ENCODE results near the gene PDPR.
"Not testable (repeated sequence)": the region's sequence is repeated elsewhere in the genome, so short reads cannot be mapped to it uniquely, and the experiment has no call there.

The PDPR gene

DNA sequence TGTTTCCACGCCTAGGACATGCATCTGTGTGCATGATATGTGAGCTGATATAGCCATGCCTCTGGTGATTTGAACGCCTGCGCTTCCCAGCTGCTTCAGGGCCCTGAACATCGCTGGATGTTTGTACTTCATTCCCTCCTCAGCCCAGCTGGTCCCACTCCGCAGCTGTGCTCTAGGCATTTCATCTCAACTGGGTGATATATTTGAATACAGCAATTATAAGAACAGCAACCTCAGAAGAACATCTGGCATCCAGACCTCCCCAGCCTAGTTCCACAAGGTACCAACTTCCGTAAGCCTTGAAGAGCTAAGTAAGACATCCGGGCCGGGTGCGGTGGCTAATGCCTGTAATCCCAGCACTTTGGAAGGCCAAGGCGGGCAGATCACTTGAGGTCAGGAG, 52.6 kb downstream of the PDPR start:
- not testable (repeated sequence) for DNase-seq

DNA sequence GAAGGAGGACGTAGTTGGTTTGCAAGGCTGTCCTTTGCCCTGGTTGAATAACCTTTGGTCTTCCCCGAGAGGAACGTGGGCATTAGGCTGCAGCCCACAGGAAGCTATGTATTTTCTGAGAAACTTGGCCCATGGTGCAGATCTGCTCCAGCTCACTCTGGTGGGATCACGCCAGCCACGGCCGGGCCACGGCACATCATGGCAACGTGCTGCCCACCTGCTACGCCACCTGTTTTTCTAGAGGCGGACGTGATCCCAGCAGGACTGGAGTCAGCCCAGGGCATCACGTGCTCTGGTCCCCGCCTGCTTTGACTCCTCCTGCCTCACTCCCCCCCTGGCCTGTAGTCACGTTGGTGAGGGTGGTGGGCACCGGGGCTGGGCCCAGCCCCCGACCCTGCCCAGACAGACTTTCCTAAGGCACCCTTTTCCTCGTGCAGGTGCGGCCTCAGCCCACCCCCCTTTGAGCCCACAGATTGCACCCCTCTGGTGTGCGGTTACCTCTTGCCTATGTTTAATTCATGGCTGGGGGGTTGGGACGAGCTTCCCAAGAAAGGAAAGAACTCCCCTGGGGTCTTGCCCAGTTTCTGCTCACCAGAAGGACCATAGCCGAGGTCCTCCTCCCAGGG, 59.2 kb downstream of the PDPR start, which contains the start of gene CLEC18C:
Gene CLEC18C, plus strand, starts transcription at position 576 of the 626 bp plus-strand sequence. CDS start 492 bp downstream, outside the sequence.
- not testable (repeated sequence) for DNase-seq

DNA sequence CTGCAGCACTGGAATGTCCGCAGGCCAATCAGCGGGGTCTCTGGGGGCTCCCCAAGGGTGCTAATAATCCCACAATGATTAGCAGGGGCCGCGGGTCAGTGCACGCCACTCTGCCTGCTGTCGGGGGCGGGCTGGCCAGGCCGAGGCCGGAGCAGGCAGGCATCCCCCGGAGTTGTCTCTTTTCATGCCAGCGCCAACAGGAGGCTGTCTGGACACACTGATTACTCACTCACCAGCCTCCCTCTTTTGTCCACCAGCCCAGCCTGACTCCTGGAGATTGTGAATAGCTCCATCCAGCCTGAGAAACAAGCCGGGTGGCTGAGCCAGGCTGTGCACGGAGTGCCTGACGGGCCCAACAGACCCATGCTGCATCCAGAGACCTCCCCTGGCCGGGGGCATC, 59.8 kb downstream of the PDPR start:
- DNase-seq, result not testable (repeated sequence)

DNA sequence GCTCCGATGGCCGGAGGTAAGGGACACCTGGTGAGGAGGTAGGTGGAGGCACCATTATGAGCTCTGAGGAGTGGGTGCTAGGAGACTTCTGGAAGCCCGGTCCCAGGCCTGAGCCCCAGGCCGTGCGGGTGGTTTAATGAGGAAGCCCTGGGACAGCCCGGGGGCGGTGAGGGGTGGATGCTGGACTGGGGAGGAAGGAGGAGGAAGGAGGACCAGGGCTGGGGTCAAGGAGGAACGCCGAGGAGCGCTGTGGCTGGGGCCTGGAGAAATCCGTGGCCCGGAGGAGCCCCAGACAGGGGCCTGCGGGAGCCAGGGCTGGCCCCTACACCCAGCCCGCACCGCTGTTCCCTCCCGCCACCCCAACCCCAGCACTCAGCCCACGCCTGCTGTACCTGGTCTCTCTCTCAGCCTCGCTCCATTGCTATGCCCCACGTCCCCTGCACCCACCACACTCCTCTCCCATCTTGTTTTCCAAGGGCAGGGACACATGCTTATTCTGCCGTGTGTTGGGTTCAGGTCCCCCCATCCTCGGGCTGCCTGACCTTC, 60.3 kb downstream of the PDPR start:
- not testable (repeated sequence) for DNase-seq

DNA sequence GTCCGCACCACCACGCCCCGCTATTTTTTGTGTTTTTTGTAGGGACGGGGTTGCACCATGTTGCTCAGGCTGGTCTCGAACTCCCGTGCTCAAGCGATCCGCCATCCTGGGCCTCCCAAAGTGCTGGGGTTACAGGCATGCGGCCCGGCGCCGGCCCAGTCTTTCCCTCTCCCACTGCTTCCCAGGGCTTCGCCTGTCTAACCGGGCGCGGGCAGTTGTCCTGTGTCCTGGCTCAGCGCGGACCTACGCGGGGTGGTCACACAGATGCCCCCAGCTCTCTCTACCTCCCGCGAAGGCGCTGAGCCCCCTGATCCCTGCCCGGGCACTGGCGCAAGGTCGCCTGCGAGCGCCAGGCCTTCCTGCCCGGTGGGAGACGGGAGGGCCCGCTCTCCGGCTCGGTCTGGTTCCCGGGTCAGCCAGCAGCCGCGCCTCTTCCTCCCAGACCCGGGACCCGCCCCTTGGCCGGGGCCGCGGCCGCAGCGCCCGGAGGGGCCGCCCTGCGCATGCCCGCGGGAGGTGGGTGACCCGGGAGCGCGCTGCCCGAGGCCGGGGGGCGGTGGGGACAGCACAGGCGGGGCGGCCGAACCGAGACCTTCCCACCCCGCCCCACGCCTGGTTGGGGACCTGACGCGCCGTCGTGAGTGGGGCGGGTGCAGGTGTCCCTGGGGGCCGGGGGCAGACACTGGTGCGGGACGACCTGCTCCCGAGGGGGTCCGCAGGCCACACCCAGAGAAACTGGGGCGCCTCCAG, 73.9 kb downstream of the PDPR start:
- DNase-seq, result not testable (repeated sequence)

DNA sequence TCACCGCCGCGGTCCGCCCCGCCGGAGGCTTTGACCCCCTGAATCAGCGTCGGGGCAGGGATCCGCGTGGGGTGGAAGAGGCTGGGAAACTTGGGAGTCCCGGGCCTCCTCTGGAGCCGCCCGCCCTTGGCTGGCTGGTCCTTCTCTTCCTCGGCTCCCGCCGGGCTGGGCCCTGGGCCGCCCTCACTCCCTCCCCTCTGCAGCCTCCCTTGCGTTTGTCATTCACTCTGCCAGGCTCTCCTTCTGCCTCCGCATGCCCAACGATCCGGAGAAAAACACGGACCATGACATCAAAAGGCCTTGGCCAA, 74.4 kb downstream of the PDPR start:
- DNase-seq, result not testable (repeated sequence)

DNA sequence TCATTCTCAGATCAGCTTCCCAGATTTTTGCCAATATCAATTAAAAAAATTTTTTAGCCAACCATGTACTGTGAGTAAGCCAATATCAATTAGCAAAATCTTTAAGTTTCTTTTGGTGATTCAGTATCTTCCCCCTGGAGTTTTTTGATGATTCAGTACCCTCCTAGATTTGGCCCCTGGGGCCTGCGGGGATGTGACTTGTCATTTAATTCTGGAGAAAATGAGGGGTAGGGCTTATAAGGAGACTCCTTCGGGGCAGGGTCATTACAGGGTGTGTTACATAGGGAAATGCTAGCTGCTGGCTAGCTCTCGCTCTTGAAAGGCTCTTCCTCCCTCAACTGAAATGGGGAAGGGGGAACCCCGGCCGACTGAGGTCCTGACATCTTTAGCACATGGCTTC, 76.4 kb downstream of the PDPR start:
- not testable (repeated sequence) for DNase-seq

DNA sequence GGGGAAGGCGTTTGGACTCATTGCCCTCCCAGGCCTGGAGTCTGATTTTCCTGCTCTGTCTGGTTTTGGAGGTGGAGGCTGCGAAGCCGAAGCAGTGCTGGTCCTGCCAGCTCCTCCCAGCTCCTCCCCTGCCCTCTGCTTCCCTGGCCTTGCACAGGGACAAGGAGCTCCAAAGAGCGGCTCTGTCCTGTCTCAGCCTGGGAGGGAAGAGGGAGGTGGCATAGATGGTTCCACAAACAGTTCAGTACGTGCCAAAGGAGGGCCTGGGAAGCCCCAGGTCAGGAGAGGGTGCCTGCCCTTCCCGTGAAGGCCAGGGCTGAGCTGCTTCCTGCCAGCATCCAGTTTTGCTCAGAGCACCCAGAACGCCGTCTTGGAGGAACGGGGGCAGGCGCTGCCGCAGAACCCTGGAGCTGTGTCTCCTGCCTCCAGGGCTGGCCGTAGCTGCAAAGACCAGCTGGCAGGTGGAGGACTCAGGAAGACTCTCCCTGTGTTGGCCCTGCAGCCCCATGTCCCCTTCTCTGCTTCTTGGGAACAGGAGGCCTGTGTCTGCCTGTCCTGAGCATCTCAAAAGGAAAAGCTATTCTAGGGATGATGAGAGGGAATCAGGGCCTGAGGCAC, 82.7 kb downstream of the PDPR start:
- DNase-seq, result not testable (repeated sequence)

DNA sequence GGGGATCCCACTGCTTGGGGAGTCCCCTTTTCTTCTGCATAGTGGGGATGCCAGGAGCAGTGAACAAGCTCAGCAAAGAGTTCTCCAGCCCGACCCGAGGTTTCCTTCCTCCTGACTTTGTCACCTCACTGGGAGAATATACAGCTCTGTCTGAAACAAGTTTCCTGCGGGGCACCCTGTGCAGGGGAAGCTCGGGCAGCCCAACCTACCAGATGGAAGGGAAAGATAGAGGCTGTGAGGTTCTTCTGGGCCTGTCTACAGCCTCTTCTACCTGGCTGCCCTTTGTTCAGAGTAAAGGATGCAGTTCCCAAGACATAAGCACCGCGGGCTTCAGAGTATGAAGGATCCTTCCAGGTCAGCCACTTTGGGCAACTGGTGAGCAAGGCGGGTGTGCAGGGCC, 83.5 kb downstream of the PDPR start:
- DNase-seq, result not testable (repeated sequence)

DNA sequence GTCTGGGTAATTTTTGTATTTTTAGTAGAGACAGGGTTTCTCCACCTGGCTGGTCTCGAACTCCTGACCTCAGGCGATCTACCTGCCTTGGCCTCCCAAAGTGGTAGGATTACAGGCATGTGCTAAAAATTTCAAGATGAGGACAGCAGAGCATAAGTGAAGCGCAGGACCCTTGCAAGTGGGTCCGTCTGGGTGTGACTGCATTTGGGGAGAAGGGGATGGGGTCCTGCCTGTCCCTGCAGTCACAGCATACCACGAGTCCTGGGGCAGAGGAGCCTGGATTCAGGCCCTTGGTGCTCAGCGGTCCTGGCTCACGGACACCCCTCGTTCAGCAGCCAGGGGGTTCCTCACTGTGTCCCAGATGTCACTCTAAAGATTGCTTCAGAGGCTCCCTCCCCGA, 84.1 kb downstream of the PDPR start:
- not testable (repeated sequence) for DNase-seq

DNA sequence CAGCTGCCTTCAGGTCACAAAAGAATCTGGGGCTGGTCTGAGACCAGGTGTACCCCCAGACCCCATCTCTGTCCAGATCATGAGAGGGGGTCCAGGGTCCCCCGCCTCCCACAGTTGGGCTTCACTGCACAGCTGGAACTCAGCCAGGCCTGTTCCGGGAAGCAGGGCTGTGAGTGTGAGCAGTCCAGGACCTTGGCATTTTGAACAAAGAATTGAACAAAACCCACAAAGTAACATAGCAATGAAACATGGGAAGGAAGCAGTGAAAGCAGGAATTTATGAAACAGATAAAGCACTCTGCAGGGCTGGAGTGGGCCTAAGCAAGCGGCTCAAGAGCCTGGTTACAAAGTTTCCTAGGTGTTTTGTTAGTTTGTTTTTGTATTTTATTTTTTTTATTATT, 84.5 kb downstream of the PDPR start:
- not testable (repeated sequence) for DNase-seq

DNA sequence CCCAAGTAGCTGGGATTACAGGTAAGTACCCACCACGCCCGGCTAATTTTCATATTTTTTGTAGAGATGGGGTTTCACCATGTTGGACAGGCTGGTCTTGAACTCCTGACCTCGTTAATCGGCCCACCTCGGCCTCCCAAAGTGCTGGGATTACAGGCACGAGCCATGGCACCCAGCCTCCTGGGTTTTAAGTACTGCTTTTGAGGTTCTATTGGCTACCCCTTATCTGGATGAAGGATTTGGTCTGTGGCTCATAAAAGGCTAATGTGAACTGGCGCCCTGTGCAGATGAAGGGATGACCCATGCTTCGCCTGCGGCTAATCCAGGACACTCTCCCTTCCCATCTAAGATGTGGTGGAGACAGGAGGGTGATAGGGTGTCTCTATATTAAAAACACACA, 85.0 kb downstream of the PDPR start:
- DNase-seq, result not testable (repeated sequence)

DNA sequence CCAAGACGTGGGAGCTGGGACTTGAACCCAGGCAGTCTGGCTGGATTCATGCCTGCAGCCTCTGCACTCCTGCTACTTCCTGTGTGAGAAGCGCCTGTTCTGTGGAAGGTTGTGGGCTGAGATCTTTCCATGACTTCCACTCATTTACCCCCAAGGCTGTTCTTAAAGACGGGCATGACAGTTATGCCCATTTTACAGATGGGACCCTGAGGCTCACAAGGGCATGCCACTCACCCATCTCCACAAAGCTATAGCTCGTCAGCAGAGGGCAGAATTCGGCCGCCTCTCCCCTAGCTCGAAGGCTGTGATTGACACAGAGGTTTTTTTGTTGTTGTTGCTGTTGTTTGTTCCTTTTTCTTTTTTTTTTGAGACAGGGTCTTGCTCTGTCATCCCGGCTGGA, 85.9 kb downstream of the PDPR start:
- not testable (repeated sequence) for DNase-seq

DNA sequence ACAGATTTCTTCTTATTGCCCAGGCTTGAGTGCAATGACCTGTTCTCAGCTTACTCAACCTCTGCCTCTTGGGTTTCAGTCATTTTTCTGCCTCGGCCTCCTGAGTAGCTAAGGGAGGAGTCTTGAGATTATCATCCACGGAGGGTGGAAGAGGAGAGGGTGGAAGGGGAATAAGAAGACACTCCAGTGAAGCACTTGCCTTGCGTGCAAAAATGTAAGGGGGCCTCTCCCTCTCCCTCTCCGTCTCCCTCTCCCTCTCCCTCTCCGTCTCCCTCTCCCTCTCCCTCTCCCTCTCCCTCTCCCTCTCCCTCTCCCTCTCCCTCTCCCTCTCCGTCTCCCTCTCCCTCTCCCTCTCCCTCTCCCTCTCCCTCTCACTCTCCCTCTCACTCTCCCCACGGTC, 89.4 kb downstream of the PDPR start:
- DNase-seq, result not testable (repeated sequence)

DNA sequence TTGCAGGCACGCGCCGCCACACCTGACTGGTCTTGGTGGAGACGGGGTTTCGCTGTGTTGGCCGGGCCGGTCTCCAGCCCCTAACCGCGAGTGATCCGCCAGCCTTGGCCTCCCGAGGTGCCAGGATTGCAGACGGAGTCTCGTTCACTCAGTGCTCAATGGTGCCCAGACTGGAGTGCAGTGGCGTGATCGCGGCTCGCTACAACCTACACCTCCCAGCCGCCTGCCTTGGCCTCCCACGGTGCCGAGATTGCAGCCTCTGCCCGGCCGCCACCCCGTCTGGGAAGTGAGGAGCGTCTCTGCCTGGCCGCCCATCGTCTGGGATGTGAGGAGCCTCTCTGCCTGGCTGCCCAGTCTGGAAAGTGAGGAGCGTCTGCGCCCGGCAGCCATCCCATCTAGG, 89.9 kb downstream of the PDPR start:
- DNase-seq, result not testable (repeated sequence)

DNA sequence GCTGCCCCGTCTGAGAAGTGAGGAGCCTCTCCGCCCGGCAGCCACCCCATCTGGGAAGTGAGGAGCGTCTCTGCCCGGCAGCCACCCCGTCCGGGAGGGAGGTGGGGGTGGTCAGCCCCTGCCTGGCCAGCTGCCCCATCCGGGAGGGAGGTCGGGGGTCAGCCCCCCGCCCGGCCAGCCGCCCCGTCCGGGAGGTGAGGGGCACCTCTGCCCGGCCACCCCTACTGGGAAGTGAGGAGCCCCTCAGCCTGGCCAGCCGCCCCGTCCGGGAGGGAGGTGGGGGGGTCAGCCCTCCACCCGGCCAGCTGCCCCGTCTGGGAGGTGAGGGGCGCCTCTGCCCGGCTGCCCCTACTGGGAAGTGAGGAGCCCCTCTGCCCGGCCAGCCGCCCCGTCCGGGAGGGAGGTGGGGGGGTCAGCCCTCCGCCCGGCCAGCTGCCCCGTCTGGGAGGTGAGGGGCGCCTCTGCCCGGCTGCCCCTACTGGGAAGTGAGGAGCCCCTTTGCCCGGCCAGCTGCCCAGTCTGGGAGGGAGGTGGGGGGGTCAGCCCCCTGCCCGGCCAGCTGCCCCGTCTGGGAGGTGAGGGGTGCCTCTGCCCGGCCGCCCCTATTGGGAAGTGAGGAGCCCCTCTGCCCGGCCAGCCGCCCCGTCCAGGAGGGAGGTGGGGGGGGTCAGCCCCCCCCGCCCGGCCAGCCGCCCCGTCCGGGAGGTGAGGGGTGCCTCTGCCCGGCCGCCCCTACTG, 90.7 kb downstream of the PDPR start:
- DNase-seq, result not testable (repeated sequence)

DNA sequence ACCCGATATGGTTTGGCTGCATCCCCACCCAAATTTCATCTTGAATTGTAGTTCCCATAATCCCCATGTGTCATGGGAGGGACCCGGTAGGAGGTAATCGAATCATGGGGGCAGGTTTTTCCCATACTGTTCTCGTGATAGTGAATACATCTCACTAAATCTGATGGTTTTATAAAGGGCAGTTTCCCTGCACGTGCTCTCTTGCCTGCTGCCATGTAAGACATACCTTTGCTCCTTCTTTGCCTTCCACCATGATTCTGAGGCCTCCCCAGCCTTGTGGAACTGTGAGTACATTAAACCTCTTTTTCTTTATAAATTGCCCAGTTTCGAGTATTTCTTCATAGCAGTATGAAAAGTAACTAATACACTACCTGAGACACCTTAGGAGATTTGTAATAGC, 92.2 kb downstream of the PDPR start:
- DNase-seq, result not testable (repeated sequence)

All from NCI-H1930 (cell line).